SK-N-SH (cell line): ENCODE results near the gene YTHDF1. TPM values are rescaled to one million over a fixed set of nuclear protein-coding genes. Genes with fewer than 3 reads are reported as not detected.

Experiments
- CTCF ChIA-PET: fragments of 300-600, 350-600 bp; formaldehyde crosslinking; extraction: SDS; loops from one replicate; lab custom pipeline; 2021; lab: Yijun Ruan, JAX
- POLR2A ChIA-PET: fragments of 350-600 bp; sonication (Branson Sonifier 250); formaldehyde crosslinking; extraction: SDS; loops from one replicate; lab custom pipeline; 2020; ENCODE audit warnings: antibody characterized with exemption, inconsistent platforms; lab: Yijun Ruan, JAX
- DNase-seq: peaks from one replicate; pipeline ENCODE4 v3.0.0; 2012
- H2AFZ ChIP-seq: fragments of 200-600 bp; sonication (generic); 2 replicates; pipeline ENCODE4 v1.8.1; 2016; ENCODE audit warnings: antibody characterized with exemption, mild to moderate bottlenecking, low read depth
- H3F3A ChIP-seq: fragments of 200-600 bp; sonication (generic); replicated peaks from 2 replicates; pipeline ENCODE3; 2016; ENCODE audit warnings: antibody characterized with exemption, mild to moderate bottlenecking; ENCODE audit not compliant: insufficient read depth
- H3K27ac ChIP-seq, 2 experiments: fragments of 200-500 bp in 1 of 2; fragments of 200-600 bp in 1 of 2; sonication (Bioruptor generic) in 1 of 2; sonication (generic), shearing (Covaris generic) in 1 of 2; 2 replicates each; pipeline versions ENCODE4 v1.5.1 to v1.6.1; 2014 to 2016; ENCODE audit warnings: low read depth in 2 of 2, inconsistent platforms in 1 of 2, low read length in 1 of 2, mild to moderate bottlenecking in 1 of 2, mixed read lengths in 1 of 2
- H3K27me3 ChIP-seq: fragments of 200-600 bp; sonication (generic), shearing (Covaris generic); 2 replicates; pipeline ENCODE4 v1.6.1; 2016; ENCODE audit warnings: mixed run types; ENCODE audit not compliant: insufficient read depth
- H3K36me3 ChIP-seq, 2 experiments: fragments of 200-500 bp in 1 of 2; fragments of 200-600 bp in 1 of 2; sonication (Bioruptor generic) in 1 of 2; sonication (generic) in 1 of 2; replicated peaks in 1 of 2; 2 replicates each; pipeline versions ENCODE3 to v1.5.1; 2014 to 2016; ENCODE audit warnings: low read length in 1 of 2, mild to moderate bottlenecking in 1 of 2; ENCODE audit not compliant: insufficient read depth in 2 of 2, control insufficient read depth in 1 of 2
- H3K4me1 ChIP-seq, 2 experiments: fragments of 200-500 bp in 1 of 2; fragments of 200-600 bp in 1 of 2; sonication (Bioruptor generic) in 1 of 2; sonication (generic), shearing (Covaris generic) in 1 of 2; 2 replicates each; pipeline versions ENCODE4 v1.5.1 to v1.6.1; 2014 to 2016; ENCODE audit warnings: low read depth in 1 of 2, low read length in 1 of 2, mixed run types in 1 of 2; ENCODE audit not compliant: insufficient read depth in 2 of 2, control insufficient read depth in 1 of 2
- H3K4me2 ChIP-seq: fragments of 200-600 bp; sonication (generic), shearing (Covaris generic); 2 replicates; pipeline ENCODE4 v1.6.1; 2017; ENCODE audit warnings: mixed run types
- H3K4me3 ChIP-seq, 2 experiments: fragments of 200-500 bp in 1 of 2; fragments of 200-600 bp in 1 of 2; sonication (Bioruptor generic) in 1 of 2; sonication (generic), shearing (Covaris generic) in 1 of 2; 2 replicates each; pipeline versions ENCODE4 v1.5.1 to v1.8.1; 2014 to 2016; ENCODE audit warnings: low read depth in 2 of 2, inconsistent platforms in 1 of 2, low read length in 1 of 2, mild to moderate bottlenecking in 1 of 2, mixed read lengths in 1 of 2, moderate library complexity in 1 of 2
- H3K79me2 ChIP-seq: fragments of 200-600 bp; sonication (generic); 2 replicates; pipeline ENCODE4 v1.8.1; 2017; ENCODE audit warnings: mild to moderate bottlenecking; ENCODE audit not compliant: insufficient read depth
- H3K9ac ChIP-seq: fragments of 200-600 bp; sonication (generic); 2 replicates; pipeline ENCODE4 v1.6.1; 2017; ENCODE audit warnings: mixed run types
- H3K9me2 ChIP-seq: fragments of 200-600 bp; sonication (generic); 2 replicates; pipeline ENCODE4 v1.6.1; 2017; ENCODE audit warnings: mixed run types
- H3K9me3 ChIP-seq: fragments of 200-600 bp; sonication (generic); 2 replicates; pipeline ENCODE4 v1.6.1; 2017; ENCODE audit warnings: mixed run types, mild to moderate bottlenecking, moderate library complexity
- H4K20me1 ChIP-seq: fragments of 200-600 bp; sonication (generic); 2 replicates; pipeline ENCODE4 v1.6.1; 2017; ENCODE audit warnings: mild to moderate bottlenecking, mixed run types; ENCODE audit not compliant: insufficient read depth
- CHD2 ChIP-seq: fragments of 150-350 bp; IDR thresholded peaks from 2 replicates; pipeline ENCODE4 v1.6.1; 2018; ENCODE audit warnings: low read length; ENCODE audit not compliant: partially characterized antibody
- ELF1 ChIP-seq: IDR thresholded peaks from 2 replicates; pipeline ENCODE4 v1.4.0; 2012
- EP300 ChIP-seq, 2 experiments: IDR thresholded peaks; 2 replicates each; pipeline versions ENCODE4 v1.4.0 to v1.6.1; 2012; ENCODE audit warnings: borderline replicate concordance in 1 of 2, low read depth in 1 of 2, low read length in 1 of 2
- EZH2phosphoT487 ChIP-seq: fragments of 200-600 bp; sonication (generic); IDR thresholded peaks from 2 replicates; pipeline ENCODE4 v1.6.1; 2017; ENCODE audit warnings: low read depth, mixed run types, mild to moderate bottlenecking, antibody characterized with exemption, moderate library complexity, borderline replicate concordance
- FOSL2 ChIP-seq: IDR thresholded peaks from 2 replicates; pipeline ENCODE4 v1.4.0; 2012; ENCODE audit warnings: low read depth, mild to moderate bottlenecking, moderate library complexity, borderline replicate concordance
- FOXJ3 ChIP-seq: sonication (generic); formaldehyde crosslinking; IDR thresholded peaks from 2 replicates; pipeline ENCODE4 v1.5.1; 2020; ENCODE audit warnings: mild to moderate bottlenecking, missing genetic modification reagents
- FOXM1 ChIP-seq: IDR thresholded peaks from 2 replicates; pipeline ENCODE4 v1.4.0; 2012; ENCODE audit warnings: low read depth, mild to moderate bottlenecking
- GATA2 ChIP-seq: sonication (generic); formaldehyde crosslinking; IDR thresholded peaks from 2 replicates; pipeline ENCODE4 v1.5.0; 2020; ENCODE audit warnings: mild to moderate bottlenecking, missing genetic modification reagents
- IRF3 ChIP-seq: fragments of 150-350 bp; IDR thresholded peaks from 2 replicates; pipeline ENCODE4 v1.6.1; 2016; ENCODE audit warnings: mild to moderate bottlenecking, low read depth, low read length
- JUND ChIP-seq: IDR thresholded peaks from 2 replicates; pipeline ENCODE4 v1.4.0; 2012
- MAX ChIP-seq: IDR thresholded peaks from 2 replicates; pipeline ENCODE4 v1.4.0; 2012; ENCODE audit warnings: low read depth
- MEF2A ChIP-seq: IDR thresholded peaks from 2 replicates; pipeline ENCODE4 v1.4.0; 2012; ENCODE audit warnings: low read depth, borderline replicate concordance
- NFIC ChIP-seq: IDR thresholded peaks from 2 replicates; pipeline ENCODE4 v1.4.0; 2012; ENCODE audit warnings: borderline replicate concordance
- NRF1 ChIP-seq: IDR thresholded peaks from 2 replicates; pipeline ENCODE4 v1.6.1; 2012; ENCODE audit warnings: low read depth, mild to moderate bottlenecking, low read length
- RAD21 ChIP-seq: IDR thresholded peaks from 2 replicates; pipeline ENCODE4 v1.6.1; 2012; ENCODE audit warnings: mild to moderate bottlenecking, low read length
- REST ChIP-seq: IDR thresholded peaks from 2 replicates; pipeline ENCODE4 v1.6.1; 2012; ENCODE audit warnings: mild to moderate bottlenecking, low read depth, low read length, moderate library complexity
- RFX5 ChIP-seq: IDR thresholded peaks from 2 replicates; pipeline ENCODE4 v1.6.1; 2012; ENCODE audit warnings: mild to moderate bottlenecking, improper control_type of control experiment, low read length
- SIN3A ChIP-seq: IDR thresholded peaks from 2 replicates; pipeline ENCODE4 v1.6.1; 2012; ENCODE audit warnings: low read depth, mild to moderate bottlenecking, low read length, moderate library complexity, borderline replicate concordance
- TCF12 ChIP-seq: IDR thresholded peaks from 2 replicates; pipeline ENCODE4 v1.4.0; 2012
- USF1 ChIP-seq: IDR thresholded peaks from 2 replicates; pipeline ENCODE4 v1.4.0; 2012; ENCODE audit warnings: low read depth, borderline replicate concordance
- WGBS: methylation state at CpG from one replicate; pipeline ENCODE4 v1.1.6; 2017; ENCODE audit warnings: low lambda C conversion rate; 5-methylcytosine and 5-hydroxymethylcytosine counted together
- polyA plus RNA-seq, 3 experiments: library from polyadenylated mRNA; depleted of rRNA; stranded (reverse); fragments of >200 nt; gene quantifications; 2 replicates each; pipeline ENCODE4 v1.2.3, GENCODE V29; 2012

Gene YTHDF1
- polyA plus RNA-seq, 1 of the 3 experiments (the other 2 are of a cell fraction): 17.0 TPM

GRCh38 chr20:63259734-63260460 is 44.0 kb upstream of the YTHDF1 start:
- no peaks in the 10 kb centered on the region for H3K9me2 ChIP-seq
- H3F3A ChIP-seq: no peaks in the 10 kb centered on the region
- no peaks in the 10 kb centered on the region for H3K9me3 ChIP-seq
- H2AFZ ChIP-seq: no peak overlapping the region
- peaks cover 0 to 5% of the 10 kb centered on the region in 2 experiments; a peak in 1 of 4 replicates for H3K4me1 ChIP-seq
- no peaks in the 10 kb centered on the region for H3K36me3 ChIP-seq
- no peak for DNase-seq
- H3K27me3 ChIP-seq: peaks cover 21% of the 10 kb centered on the region
- ChIA-PET CTCF (interaction anchor here (0.9 to 3.5 kb wide), 6 partner anchors 11 to 122 kb away, joined by 3 to 21 read pairs (median 5); partner anchors contain the start of gene ARFGAP1), POLR2A (no interaction called here)
- H3K4me3 ChIP-seq: no peak overlapping the region
- no peak overlapping the region for H3K9ac ChIP-seq
- no peaks in the 10 kb centered on the region for H4K20me1 ChIP-seq
- H3K79me2 ChIP-seq: no peaks in the 10 kb centered on the region
- WGBS: 63% methylated on average over 8 of the region's 25 CpGs
- H3K27ac ChIP-seq: no peak overlapping the region
- TF ChIP-seq EZH2phosphoT487: no peak
- TF ChIP-seq SIN3A: no peak
- TF ChIP-seq CHD2: no peak
- TF ChIP-seq MEF2A: no peak
- TF ChIP-seq JUND: no peak
- no peak for TF ChIP-seq FOXM1
- no peak for TF ChIP-seq NFIC
- TF ChIP-seq NRF1: no peak
- TF ChIP-seq, all 33 proteins: peak for 0
- no peak overlapping the region for H3K4me2 ChIP-seq

GRCh38 chr20:63258781-63259180 is 42.9 kb upstream of the YTHDF1 start:
- Histone ChIP-seq H3K27me3 (peaks cover 26% of the 10 kb centered on the region), H3K4me1 (peaks cover 0 to 5% of the 10 kb centered on the region in 2 experiments; a peak in 1 of 4 replicates), H3F3A (no peaks in the 10 kb centered on the region), H3K36me3 (no peaks in the 10 kb centered on the region), H3K9me2 (no peaks in the 10 kb centered on the region), H3K9me3 (no peaks in the 10 kb centered on the region), H2AFZ (no peak overlapping the region), H3K79me2 (no peaks in the 10 kb centered on the region), H3K9ac (no peak overlapping the region), H4K20me1 (no peaks in the 10 kb centered on the region), H3K27ac (no peak overlapping the region), H3K4me3 (no peak overlapping the region), H3K4me2 (no peak overlapping the region)
- ChIA-PET CTCF (interaction anchor here (1.0 to 3.5 kb wide), 2 partner anchors 36 to 51 kb away, joined by 6 to 21 read pairs; no protein-coding TSS in a partner anchor), POLR2A (interaction anchor here (1.1 kb wide), 1 partner anchor 14 kb away, joined by 3 read pairs; the partner anchor contains the start of gene ARFGAP1)
- TF ChIP-seq USF1: no peak
- TF ChIP-seq REST: no peak
- TF ChIP-seq EP300 (IDR thresholded peaks at IDR 0.05; ENCODE audit: borderline replicate concordance in 1 of 2, low read depth in 1 of 2, low read length in 1 of 2): no peak
- TF ChIP-seq IRF3: no peak
- TF ChIP-seq MAX: no peak
- TF ChIP-seq NFIC: no peak
- TF ChIP-seq FOXJ3: no peak
- no peak for TF ChIP-seq RAD21
- TF ChIP-seq FOSL2: no peak
- no peak for TF ChIP-seq NRF1
- TF ChIP-seq TCF12: no peak
- no peak for TF ChIP-seq RFX5
- TF ChIP-seq GATA2 (CRISPR knock-in tag): no peak
- TF ChIP-seq ELF1: no peak
- WGBS: 51% methylated on average over 8 of the region's 8 CpGs
- DNase-seq: no peak
